WTC11 (cell line): Measurements from ENCODE around the gene RPS5. TPM values are rescaled to one million over a fixed set of nuclear protein-coding genes. Genes with fewer than 3 reads are reported as not detected.

ENCODE experiments used
- ATAC-seq: fragments of 200-7000 bp; cut with Tn5 transposase; 2 replicates; pipeline ENCODE4 v1.10.0; 2021; ENCODE audit warnings: mild to moderate bottlenecking, moderate library complexity
- CTCF ChIA-PET: fragments of 300-600 bp; sonication (Branson Sonifier 250); formaldehyde crosslinking; loops from one replicate; lab custom pipeline; 2021; ENCODE audit warnings: antibody characterized with exemption; lab: Charles Lee
- POLR2A ChIA-PET: fragments of 350-600 bp; sonication (Branson Sonifier 250); formaldehyde crosslinking; loops from one replicate; lab custom pipeline; 2021; ENCODE audit warnings: antibody characterized with exemption; lab: Charles Lee
- DNase-seq: peaks from one replicate; pipeline ENCODE4 v3.0.0; 2021; ENCODE audit warnings: low spot score
- H3K27ac Mint-ChIP-seq: 2 replicates; pipeline ENCODE4 v1.8.0; 2021; ENCODE audit warnings: mixed read lengths
- H3K27me3 Mint-ChIP-seq: 2 replicates; pipeline ENCODE4 v1.8.0; 2021; ENCODE audit warnings: low read depth, mild to moderate bottlenecking, moderate library complexity, mixed read lengths
- H3K36me3 Mint-ChIP-seq: 2 replicates; pipeline ENCODE4 v1.8.0; 2021; ENCODE audit warnings: mixed read lengths
- H3K4me1 Mint-ChIP-seq: 2 replicates; pipeline ENCODE4 v1.8.0; 2022; ENCODE audit warnings: mixed read lengths
- H3K4me3 Mint-ChIP-seq: 2 replicates; pipeline ENCODE4 v1.8.0; 2021; ENCODE audit warnings: mild to moderate bottlenecking, moderate library complexity, mixed read lengths
- H3K9me3 Mint-ChIP-seq: 2 replicates; pipeline ENCODE4 v1.8.0; 2021; ENCODE audit warnings: mixed read lengths
- ARID4B ChIP-seq: sonication (generic); formaldehyde crosslinking; IDR thresholded peaks from 2 replicates; pipeline ENCODE4 v1.8.0; 2023; ENCODE audit warnings: missing genetic modification reagents, mild to moderate bottlenecking, borderline replicate concordance
- ATF2 ChIP-seq: sonication (generic); formaldehyde crosslinking; IDR thresholded peaks from 2 replicates; pipeline ENCODE4 v1.8.1; 2022; ENCODE audit warnings: low read depth, missing genetic modification reagents, borderline replicate concordance
- CBFB ChIP-seq: sonication (generic); formaldehyde crosslinking; IDR thresholded peaks from 2 replicates; pipeline ENCODE4 v1.8.1; 2022; ENCODE audit warnings: mild to moderate bottlenecking, low read depth, missing genetic modification reagents
- CREB1 ChIP-seq: sonication (generic); formaldehyde crosslinking; IDR thresholded peaks from 2 replicates; pipeline ENCODE4 v1.8.0; 2023; ENCODE audit warnings: mild to moderate bottlenecking, missing genetic modification reagents
- FOXK1 ChIP-seq: sonication (generic); formaldehyde crosslinking; IDR thresholded peaks from 2 replicates; pipeline ENCODE4 v1.8.0; 2022; ENCODE audit warnings: mild to moderate bottlenecking, moderate library complexity, missing genetic modification reagents
- GRHL2 ChIP-seq: fragments of 250-450 bp; sonication (Bioruptor Pico); IDR thresholded peaks from 2 replicates; pipeline ENCODE4 v1.8.0; 2022; ENCODE audit warnings: mild to moderate bottlenecking, moderate library complexity; ENCODE audit not compliant: insufficient replicate concordance, severe bottlenecking
- GTF2I ChIP-seq: fragments of 250-450 bp; sonication (Bioruptor Pico); conservative IDR thresholded peaks from 2 replicates; pipeline ENCODE4 v1.4.0; 2021; ENCODE audit warnings: mild to moderate bottlenecking
- KAT7 ChIP-seq: sonication (generic); formaldehyde crosslinking; IDR thresholded peaks from 2 replicates; pipeline ENCODE4 v1.8.1; 2023; ENCODE audit warnings: missing genetic modification reagents, mild to moderate bottlenecking, borderline replicate concordance
- MAX ChIP-seq: sonication (generic); formaldehyde crosslinking; IDR thresholded peaks from 2 replicates; pipeline ENCODE4 v1.8.0; 2022; ENCODE audit warnings: mild to moderate bottlenecking, missing genetic modification reagents
- MYBL2 ChIP-seq: sonication (generic); formaldehyde crosslinking; IDR thresholded peaks from 2 replicates; pipeline ENCODE4 v1.8.1; 2023; ENCODE audit warnings: mild to moderate bottlenecking, moderate library complexity, missing genetic modification reagents
- NFATC4 ChIP-seq: fragments of 250-450 bp; sonication (Bioruptor Pico); IDR thresholded peaks from 2 replicates; pipeline ENCODE4 v1.9.0; 2021; ENCODE audit warnings: mild to moderate bottlenecking
- NFYB ChIP-seq: sonication (generic); formaldehyde crosslinking; conservative IDR thresholded peaks from 2 replicates; pipeline ENCODE4 v1.8.0; 2022; ENCODE audit warnings: low read depth, missing genetic modification reagents
- OVOL2 ChIP-seq: fragments of 250-450 bp; sonication (Bioruptor Pico); IDR thresholded peaks from 2 replicates; pipeline ENCODE4 v1.9.0; 2021; ENCODE audit warnings: mild to moderate bottlenecking, borderline replicate concordance
- PRRX2 ChIP-seq: fragments of 250-450 bp; sonication (Bioruptor Pico); IDR thresholded peaks from 2 replicates; pipeline ENCODE4 v1.8.0; 2021; ENCODE audit warnings: mild to moderate bottlenecking
- SMAD3 ChIP-seq: sonication (generic); formaldehyde crosslinking; IDR thresholded peaks from 2 replicates; pipeline ENCODE4 v1.8.0; 2022; ENCODE audit warnings: missing genetic modification reagents, mild to moderate bottlenecking, borderline replicate concordance
- SP1 ChIP-seq: sonication (generic); formaldehyde crosslinking; conservative IDR thresholded peaks from 2 replicates; pipeline ENCODE4 v1.8.1; 2022; ENCODE audit warnings: missing genetic modification reagents
- TEAD1 ChIP-seq: sonication (generic); formaldehyde crosslinking; IDR thresholded peaks from 2 replicates; pipeline ENCODE4 v1.8.0; 2022; ENCODE audit warnings: mild to moderate bottlenecking, missing genetic modification reagents
- ZNF121 ChIP-seq: sonication (generic); formaldehyde crosslinking; IDR thresholded peaks from 2 replicates; pipeline ENCODE4 v1.8.0; 2023; ENCODE audit warnings: missing genetic modification reagents
- ZNF317 ChIP-seq: sonication (generic); formaldehyde crosslinking; IDR thresholded peaks from 2 replicates; pipeline ENCODE4 v1.8.1; 2023; ENCODE audit warnings: low read depth, mild to moderate bottlenecking, moderate library complexity, missing genetic modification reagents, borderline replicate concordance
- ZNF396 ChIP-seq: fragments of 250-450 bp; sonication (Bioruptor Pico); IDR thresholded peaks from 2 replicates; pipeline ENCODE4 v1.8.0; 2021; ENCODE audit warnings: mild to moderate bottlenecking, moderate library complexity, borderline replicate concordance
- ZNF416 ChIP-seq: fragments of 250-450 bp; sonication (Bioruptor Pico); IDR thresholded peaks from 2 replicates; pipeline ENCODE4 v1.9.0; 2021; ENCODE audit warnings: mild to moderate bottlenecking, inconsistent platforms
- total RNA-seq: library from RNA; stranded (reverse); gene quantifications from 3 replicates; pipeline ENCODE4 v1.2.3, GENCODE V29; 2021
- TF ChIP-seq, protein P1 (sequence below): fragments of 250-450 bp; sonication (Bioruptor Pico); IDR thresholded peaks from 2 replicates; pipeline ENCODE4 v1.9.0; 2021; ENCODE audit warnings: mild to moderate bottlenecking
- TF ChIP-seq, protein P2 (sequence below): sonication (generic); formaldehyde crosslinking; IDR thresholded peaks from 2 replicates; pipeline ENCODE4 v1.8.1; 2023; ENCODE audit warnings: mild to moderate bottlenecking, missing genetic modification reagents
- TF ChIP-seq, protein P3 (sequence below): sonication (generic); formaldehyde crosslinking; IDR thresholded peaks from 2 replicates; pipeline ENCODE4 v1.8.1; 2022; ENCODE audit warnings: mild to moderate bottlenecking, moderate library complexity, missing genetic modification reagents
- TF ChIP-seq, protein P4 (sequence below): sonication (generic); formaldehyde crosslinking; IDR thresholded peaks from 2 replicates; pipeline ENCODE4 v1.8.0; 2023; ENCODE audit warnings: missing genetic modification reagents

Gene RPS5
- total RNA-seq, 1 experiment from 2014 or later = 1,502 TPM

GRCh38 chr19:58362272-58362994, 24.6 kb upstream of the RPS5 start, which contains the start of gene ZNF497 (continued):
- TF ChIP-seq NFATC4 (CRISPR knock-in tag) = no peak
- no peak for TF ChIP-seq MAX
- TF ChIP-seq ZNF317 = 0 out of 2 replicates have a peak, but pooled peaks have one; percentile 26
- TF ChIP-seq, protein P1, sequence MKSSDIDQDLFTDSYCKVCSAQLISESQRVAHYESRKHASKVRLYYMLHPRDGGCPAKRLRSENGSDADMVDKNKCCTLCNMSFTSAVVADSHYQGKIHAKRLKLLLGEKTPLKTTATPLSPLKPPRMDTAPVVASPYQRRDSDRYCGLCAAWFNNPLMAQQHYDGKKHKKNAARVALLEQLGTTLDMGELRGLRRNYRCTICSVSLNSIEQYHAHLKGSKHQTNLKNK (CRISPR knock-in tag) = no peak
- no peak for TF ChIP-seq NFYB (CRISPR knock-in tag)
- no peak for TF ChIP-seq SMAD3 (CRISPR knock-in tag)
- TF ChIP-seq GRHL2 = no peak
- TF ChIP-seq KAT7 (CRISPR knock-in tag) = no peak
- TF ChIP-seq, protein P2, sequence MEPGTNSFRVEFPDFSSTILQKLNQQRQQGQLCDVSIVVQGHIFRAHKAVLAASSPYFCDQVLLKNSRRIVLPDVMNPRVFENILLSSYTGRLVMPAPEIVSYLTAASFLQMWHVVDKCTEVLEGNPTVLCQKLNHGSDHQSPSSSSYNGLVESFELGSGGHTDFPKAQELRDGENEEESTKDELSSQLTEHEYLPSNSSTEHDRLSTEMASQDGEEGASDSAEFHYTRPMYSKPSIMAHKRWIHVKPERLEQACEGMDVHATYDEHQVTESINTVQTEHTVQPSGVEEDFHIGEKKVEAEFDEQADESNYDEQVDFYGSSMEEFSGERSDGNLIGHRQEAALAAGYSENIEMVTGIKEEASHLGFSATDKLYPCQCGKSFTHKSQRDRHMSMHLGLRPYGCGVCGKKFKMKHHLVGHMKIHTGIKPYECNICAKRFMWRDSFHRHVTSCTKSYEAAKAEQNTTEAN (CRISPR knock-in tag) = peak; percentile 46; the same call in 1 of the 2 replicates
- no peak; the same call in 1 of the 2 replicates for TF ChIP-seq MYBL2 (CRISPR knock-in tag)
- 0 out of 2 replicates have a peak, but pooled peaks have one; percentile 13 for TF ChIP-seq ZNF121 (CRISPR knock-in tag)
- TF ChIP-seq CBFB = peak; percentile 24; the same call in 1 of the 2 replicates
- TF ChIP-seq, protein P3, sequence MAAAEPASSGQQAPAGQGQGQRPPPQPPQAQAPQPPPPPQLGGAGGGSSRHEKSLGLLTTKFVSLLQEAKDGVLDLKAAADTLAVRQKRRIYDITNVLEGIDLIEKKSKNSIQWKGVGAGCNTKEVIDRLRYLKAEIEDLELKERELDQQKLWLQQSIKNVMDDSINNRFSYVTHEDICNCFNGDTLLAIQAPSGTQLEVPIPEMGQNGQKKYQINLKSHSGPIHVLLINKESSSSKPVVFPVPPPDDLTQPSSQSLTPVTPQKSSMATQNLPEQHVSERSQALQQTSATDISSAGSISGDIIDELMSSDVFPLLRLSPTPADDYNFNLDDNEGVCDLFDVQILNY = peak; percentile 52; the same call in 1 of the 2 replicates
- peak; percentile 77; the same call in 1 of the 2 replicates for TF ChIP-seq ARID4B
- 0 out of 2 replicates have a peak, but pooled peaks have one; percentile 54 for TF ChIP-seq SP1 (CRISPR knock-in tag)
- no peak for TF ChIP-seq ZNF396
- TF ChIP-seq, protein P4, sequence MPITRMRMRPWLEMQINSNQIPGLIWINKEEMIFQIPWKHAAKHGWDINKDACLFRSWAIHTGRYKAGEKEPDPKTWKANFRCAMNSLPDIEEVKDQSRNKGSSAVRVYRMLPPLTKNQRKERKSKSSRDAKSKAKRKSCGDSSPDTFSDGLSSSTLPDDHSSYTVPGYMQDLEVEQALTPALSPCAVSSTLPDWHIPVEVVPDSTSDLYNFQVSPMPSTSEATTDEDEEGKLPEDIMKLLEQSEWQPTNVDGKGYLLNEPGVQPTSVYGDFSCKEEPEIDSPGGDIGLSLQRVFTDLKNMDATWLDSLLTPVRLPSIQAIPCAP = peak; percentile 51; the same call in 1 of the 2 replicates

- no peaks in the 10 kb centered on the region for H3K9me3 Mint-ChIP-seq
- TF ChIP-seq TEAD1 (CRISPR knock-in tag) (no peak), OVOL2 (CRISPR knock-in tag) (no peak), PRRX2 (CRISPR knock-in tag) (no peak), CREB1 (no peak), ZNF416 (CRISPR knock-in tag) (no peak), FOXK1 (CRISPR knock-in tag) (no peak), SMAD3 (CRISPR knock-in tag) (no peak), NFYB (CRISPR knock-in tag) (no peak), GTF2I (CRISPR knock-in tag) (no peak), ATF2 (CRISPR knock-in tag) (no peak)
- no peak for ATAC-seq
- 0 out of 2 replicates have a peak, but pooled peaks cover 3% of the 10 kb centered on the region for H3K4me1 Mint-ChIP-seq
- POLR2A ChIA-PET = interaction anchor here (0.8 to 2.9 kb wide), 2 partner anchors 16 to 17 kb away, joined by 3 to 25 read pairs; no protein-coding TSS in a partner anchor
- H3K27ac Mint-ChIP-seq = no peak overlapping the region
- no peaks in the 10 kb centered on the region for H3K27me3 Mint-ChIP-seq
- DNase-seq = no peak
- H3K36me3 Mint-ChIP-seq = no peaks in the 10 kb centered on the region
- H3K4me3 Mint-ChIP-seq = peak overlapping the region; percentile 16; the same call in 1 of the 2 replicates
- CTCF ChIA-PET = interaction anchor here (1.4 to 3.0 kb wide), 3 partner anchors 9 to 156 kb away, joined by 3 to 14 read pairs (median 5); partner anchors contain the start of gene ZBTB45
These were observed 22.9 kb upstream of the RPS5 start for GRCh38 chr19:58364146-58364545.
